DMS53 treated with DMSO at 0.1 percent for 48 hours (cell line): ENCODE results near the gene TACC2.

ENCODE experiments used
- DNase-seq: peaks from one replicate; lab custom pipeline; 2025; ENCODE audit not compliant: unreplicated experiment; lab: John Stamatoyannopoulos, UW

Gene TACC2

GRCh38 chr10:122303271-122304053 lies 314.5 kb downstream of the TACC2 start:
- DNase-seq = no peak
